Measurements from ENCODE around the gene EDC3.

EDC3 gene

GRCh38 chr15:74584204-74584603, 111.6 kb downstream of the EDC3 start:
- no peak for DNase-seq (ENCODE audit: low read depth, low spot score)
